ENCODE measurements around the gene ZFHX3. TPM values are rescaled to one million over a fixed set of nuclear protein-coding genes. Genes with fewer than 3 reads are reported as not detected.

The ZFHX3 gene
- total and polyA plus RNA-seq, 9 of the 15 experiments (the other 6 are each of a cell fraction or from before 2014, with no cell fraction given): 0.01 to 0.23 (median 0.06) TPM; not detected in 4

GRCh38 chr16:73049511-73049910 lies 1.6 kb upstream of the ZFHX3 start (continued):
- no peak for TF ChIP-seq CHD7 (IDR thresholded peaks at IDR 0.05; ENCODE audit: low read depth, low read length)
- no peak for TF ChIP-seq TCF7L2 (IDR thresholded peaks at IDR 0.05; ENCODE audit: low read depth, low read length)
- TF ChIP-seq, protein P1, sequence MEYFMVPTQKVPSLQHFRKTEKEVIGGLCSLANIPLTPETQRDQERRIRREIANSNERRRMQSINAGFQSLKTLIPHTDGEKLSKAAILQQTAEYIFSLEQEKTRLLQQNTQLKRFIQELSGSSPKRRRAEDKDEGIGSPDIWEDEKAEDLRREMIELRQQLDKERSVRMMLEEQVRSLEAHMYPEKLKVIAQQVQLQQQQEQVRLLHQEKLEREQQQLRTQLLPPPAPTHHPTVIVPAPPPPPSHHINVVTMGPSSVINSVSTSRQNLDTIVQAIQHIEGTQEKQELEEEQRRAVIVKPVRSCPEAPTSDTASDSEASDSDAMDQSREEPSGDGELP (CRISPR knock-in tag; IDR thresholded peaks at IDR 0.05; ENCODE audit: borderline replicate concordance): no peak
- TF ChIP-seq SMAD2 (IDR thresholded peaks at IDR 0.05; ENCODE audit: low read depth, low read length): no peak
- no peak for TF ChIP-seq ELF4 (CRISPR knock-in tag; IDR thresholded peaks at IDR 0.05)
- TF ChIP-seq, protein P2, sequence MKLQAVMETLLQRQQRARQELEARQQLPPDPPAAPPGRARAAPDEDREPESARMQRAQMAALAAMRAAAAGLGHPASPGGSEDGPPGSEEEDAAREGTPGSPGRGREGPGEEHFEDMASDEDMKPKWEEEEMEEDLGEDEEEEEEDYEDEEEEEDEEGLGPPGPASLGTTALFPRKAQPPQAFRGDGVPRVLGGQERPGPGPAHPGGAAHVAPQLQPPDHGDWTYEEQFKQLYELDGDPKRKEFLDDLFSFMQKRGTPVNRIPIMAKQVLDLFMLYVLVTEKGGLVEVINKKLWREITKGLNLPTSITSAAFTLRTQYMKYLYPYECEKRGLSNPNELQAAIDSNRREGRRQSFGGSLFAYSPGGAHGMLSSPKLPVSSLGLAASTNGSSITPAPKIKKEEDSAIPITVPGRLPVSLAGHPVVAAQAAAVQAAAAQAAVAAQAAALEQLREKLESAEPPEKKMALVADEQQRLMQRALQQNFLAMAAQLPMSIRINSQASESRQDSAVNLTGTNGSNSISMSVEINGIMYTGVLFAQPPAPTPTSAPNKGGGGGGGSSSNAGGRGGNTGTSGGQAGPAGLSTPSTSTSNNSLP (IDR thresholded peaks at IDR 0.05; ENCODE audit: borderline replicate concordance, low read depth, low read length): no peak
- no peak for TF ChIP-seq PTTG1 (tag; IDR thresholded peaks at IDR 0.05; ENCODE audit: low read depth)
- TF ChIP-seq CCAR2 (IDR thresholded peaks at IDR 0.05; ENCODE audit: low read depth, low read length): no peak
- TF ChIP-seq NR0B1 (IDR thresholded peaks at IDR 0.05; ENCODE audit: partially characterized antibody): no peak
- no peak for TF ChIP-seq NRF1 (conservative IDR thresholded peaks at IDR 0.05 in 1 of 2, IDR thresholded peaks at IDR 0.05 in 1 of 2)
- TF ChIP-seq HDAC6 (IDR thresholded peaks at IDR 0.05; ENCODE audit: low read depth, low read length): no peak
- no peak for TF ChIP-seq ZNF12 (CRISPR knock-in tag; IDR thresholded peaks at IDR 0.05)

Data from K562 (cell line).